Smooth muscle cell (in vitro differentiated cells): ENCODE measurements around the gene C2orf81. TPM values are rescaled to one million over a fixed set of nuclear protein-coding genes. Genes with fewer than 3 reads are reported as not detected.

Source experiments
- DNase-seq: peaks from one replicate; lab custom pipeline; 2025; ENCODE audit not compliant: unreplicated experiment; lab: John Stamatoyannopoulos, UW
- H2AFZ ChIP-seq: fragments of 200-600 bp; sonication (generic); 2 replicates; pipeline ENCODE4 v1.6.0; 2016; ENCODE audit warnings: antibody characterized with exemption, low read depth, mild to moderate bottlenecking
- H3F3A ChIP-seq: fragments of 200-600 bp; sonication (generic); 2 replicates; pipeline ENCODE4 v1.6.0; 2017; ENCODE audit warnings: antibody characterized with exemption, low read depth
- H3K27ac ChIP-seq: fragments of 200-600 bp; sonication (generic); 2 replicates; pipeline ENCODE4 v1.5.1; 2016; ENCODE audit warnings: low read depth, mild to moderate bottlenecking
- H3K27me3 ChIP-seq: fragments of 200-600 bp; sonication (generic); 2 replicates; pipeline ENCODE4 v1.6.1; 2016; ENCODE audit warnings: low read depth, mild to moderate bottlenecking
- H3K36me3 ChIP-seq: fragments of 200-600 bp; sonication (generic); 2 replicates; pipeline ENCODE4 v1.5.1; 2016; ENCODE audit warnings: low read depth
- H3K4me1 ChIP-seq: fragments of 200-600 bp; sonication (generic); 2 replicates; pipeline ENCODE4 v1.5.1; 2016; ENCODE audit warnings: low read depth
- H3K4me2 ChIP-seq: fragments of 200-600 bp; sonication (generic); 2 replicates; pipeline ENCODE4 v1.6.0; 2016; ENCODE audit warnings: mild to moderate bottlenecking
- H3K4me3 ChIP-seq: fragments of 200-600 bp; sonication (generic); 2 replicates; pipeline ENCODE4 v1.5.1; 2016; ENCODE audit warnings: mild to moderate bottlenecking
- H3K79me2 ChIP-seq: fragments of 200-600 bp; sonication (generic); 2 replicates; pipeline ENCODE4 v1.6.0; 2016; ENCODE audit warnings: low read depth, mild to moderate bottlenecking
- H3K9ac ChIP-seq: fragments of 200-600 bp; sonication (generic); 2 replicates; pipeline ENCODE4 v1.6.0; 2016; ENCODE audit warnings: low read depth
- H3K9me3 ChIP-seq: fragments of 200-600 bp; sonication (generic); replicated peaks from 2 replicates; pipeline ENCODE4 v1.5.1; 2016; ENCODE audit warnings: low read depth
- H4K20me1 ChIP-seq: fragments of 200-600 bp; sonication (generic); 2 replicates; pipeline ENCODE4 v1.6.0; 2016; ENCODE audit warnings: low read depth
- CTCF ChIP-seq: fragments of 200-600 bp; sonication (generic); IDR thresholded peaks from 2 replicates; pipeline ENCODE4 v1.5.1; 2017; ENCODE audit warnings: borderline replicate concordance, mild to moderate bottlenecking, antibody characterized with exemption; ENCODE audit not compliant: insufficient read depth, poor library complexity, severe bottlenecking
- WGBS: methylation state at CpG from one replicate; pipeline ENCODE4 v1.1.7; 2016; ENCODE audit warnings: low lambda C conversion rate; 5-methylcytosine and 5-hydroxymethylcytosine counted together
- polyA plus RNA-seq: library from polyadenylated mRNA; unstranded; fragments of >200 nt; fragmentation: Nextera tagmentation; extraction: Ambion mirVana; gene quantifications from 2 replicates; pipeline ENCODE4 v1.2.1, GENCODE V29; 2016
- total RNA-seq: library from RNA; depleted of rRNA; stranded (reverse); fragments of >200 nt; gene quantifications from 2 replicates; pipeline ENCODE4 v1.2.3, GENCODE V29; 2014

Gene C2orf81
- total and polyA plus RNA-seq, 2 experiments from 2014 or later, result 1.3 to 3.5 TPM

- H3K9ac ChIP-seq, result no peak overlapping the region
- WGBS, result 97% methylated on average over 10 of the region's 10 CpGs
- peaks cover 73% of the 10 kb centered on the region for H3K79me2 ChIP-seq
Observed at GRCh38 chr2:74378007-74378406, 43.4 kb downstream of the C2orf81 start.

GRCh38 chr2:74375838-74376237, 45.6 kb downstream of the C2orf81 start:
- Histone ChIP-seq H2AFZ (no peak overlapping the region), H3K79me2 (peaks cover 54% of the 10 kb centered on the region), H3K9me3 (no peaks in the 10 kb centered on the region), H3K4me1 (peaks cover 32% of the 10 kb centered on the region), H3K36me3 (no peaks in the 10 kb centered on the region), H3K4me3 (no peak overlapping the region), H3K4me2 (no peak overlapping the region), H3K9ac (no peak overlapping the region), H3F3A (no peaks in the 10 kb centered on the region), H3K27ac (no peak overlapping the region), H4K20me1 (peaks cover 63% of the 10 kb centered on the region), H3K27me3 (no peaks in the 10 kb centered on the region)
- TF ChIP-seq CTCF, result no peak
- no peak for DNase-seq
- WGBS, result 98% methylated on average over 2 of the region's 2 CpGs

More at GRCh38 chr2:74378007-74378406, 43.4 kb downstream of the C2orf81 start:
- Histone ChIP-seq H3K27me3 (no peaks in the 10 kb centered on the region), H3K4me1 (peaks cover 36% of the 10 kb centered on the region), H3K4me2 (no peak overlapping the region), H3K36me3 (no peaks in the 10 kb centered on the region), H3K9me3 (no peaks in the 10 kb centered on the region), H2AFZ (no peak overlapping the region), H3K27ac (no peak overlapping the region), H3F3A (no peaks in the 10 kb centered on the region), H4K20me1 (peaks cover 80% of the 10 kb centered on the region), H3K4me3 (no peak overlapping the region)
- no peak for DNase-seq
- TF ChIP-seq CTCF, result no peak

GRCh38 chr2:74374509-74375205, 46.8 kb downstream of the C2orf81 start:
- H3K27me3 ChIP-seq, result no peaks in the 10 kb centered on the region
- no peak overlapping the region for H2AFZ ChIP-seq
- no peaks in the 10 kb centered on the region for H3K36me3 ChIP-seq
- peaks cover 43% of the 10 kb centered on the region for H3K79me2 ChIP-seq
- H3K4me1 ChIP-seq, result peaks cover 21% of the 10 kb centered on the region
- H3K4me3 ChIP-seq, result peak overlapping the region; percentile 25
- 58% methylated on average over 13 of the region's 19 CpGs for WGBS
- peak overlapping the region; percentile 12 for H3K27ac ChIP-seq
- DNase-seq, result peak; percentile 9
- TF ChIP-seq CTCF, result no peak
- H3K9ac ChIP-seq, result peak overlapping the region; percentile 21
- peaks cover 51% of the 10 kb centered on the region for H4K20me1 ChIP-seq
- H3F3A ChIP-seq, result no peaks in the 10 kb centered on the region
- H3K9me3 ChIP-seq, result no peaks in the 10 kb centered on the region
- H3K4me2 ChIP-seq, result peak overlapping the region; percentile 64

GRCh38 chr2:74373985-74374384, 47.4 kb downstream of the C2orf81 start:
- Histone ChIP-seq H3K4me3 (peak overlapping the region; percentile 25), H3K9ac (peak overlapping the region; percentile 21), H4K20me1 (peaks cover 44% of the 10 kb centered on the region), H3K36me3 (no peaks in the 10 kb centered on the region), H3K4me2 (peak overlapping the region; percentile 64), H3K27me3 (no peaks in the 10 kb centered on the region), H3K79me2 (peaks cover 37% of the 10 kb centered on the region), H3F3A (no peaks in the 10 kb centered on the region), H3K9me3 (no peaks in the 10 kb centered on the region), H2AFZ (no peak overlapping the region), H3K27ac (peak overlapping the region; percentile 12), H3K4me1 (peaks cover 14% of the 10 kb centered on the region)
- 92% methylated on average over 8 of the region's 8 CpGs for WGBS
- no peak for DNase-seq
- TF ChIP-seq CTCF, result no peak
